ENCODE data around the gene MBOAT7.

DNA sequence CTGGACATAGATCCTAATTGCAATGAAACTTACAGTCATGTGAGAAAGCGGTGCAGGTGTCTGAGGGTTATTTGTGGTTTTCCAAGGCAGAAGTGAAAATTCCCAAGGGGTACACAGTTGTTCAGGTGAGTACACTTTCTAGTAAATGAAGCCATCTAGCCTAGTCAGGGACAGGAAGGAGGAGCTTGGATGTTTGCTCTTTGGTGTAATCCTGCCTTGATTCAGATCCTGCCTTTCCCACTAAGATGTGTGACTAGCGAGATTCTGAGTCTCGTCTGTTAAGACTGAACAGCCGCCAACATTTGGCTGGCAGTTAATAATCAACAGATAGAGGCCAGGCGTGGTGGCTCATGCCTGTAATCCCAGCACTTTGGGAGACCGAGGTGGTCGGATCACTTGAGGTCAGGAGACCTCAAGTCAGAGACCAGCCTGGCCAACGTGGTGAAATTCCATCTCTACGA, 13.8 kb upstream of the MBOAT7 start:
- TF ChIP-seq, protein P1, sequence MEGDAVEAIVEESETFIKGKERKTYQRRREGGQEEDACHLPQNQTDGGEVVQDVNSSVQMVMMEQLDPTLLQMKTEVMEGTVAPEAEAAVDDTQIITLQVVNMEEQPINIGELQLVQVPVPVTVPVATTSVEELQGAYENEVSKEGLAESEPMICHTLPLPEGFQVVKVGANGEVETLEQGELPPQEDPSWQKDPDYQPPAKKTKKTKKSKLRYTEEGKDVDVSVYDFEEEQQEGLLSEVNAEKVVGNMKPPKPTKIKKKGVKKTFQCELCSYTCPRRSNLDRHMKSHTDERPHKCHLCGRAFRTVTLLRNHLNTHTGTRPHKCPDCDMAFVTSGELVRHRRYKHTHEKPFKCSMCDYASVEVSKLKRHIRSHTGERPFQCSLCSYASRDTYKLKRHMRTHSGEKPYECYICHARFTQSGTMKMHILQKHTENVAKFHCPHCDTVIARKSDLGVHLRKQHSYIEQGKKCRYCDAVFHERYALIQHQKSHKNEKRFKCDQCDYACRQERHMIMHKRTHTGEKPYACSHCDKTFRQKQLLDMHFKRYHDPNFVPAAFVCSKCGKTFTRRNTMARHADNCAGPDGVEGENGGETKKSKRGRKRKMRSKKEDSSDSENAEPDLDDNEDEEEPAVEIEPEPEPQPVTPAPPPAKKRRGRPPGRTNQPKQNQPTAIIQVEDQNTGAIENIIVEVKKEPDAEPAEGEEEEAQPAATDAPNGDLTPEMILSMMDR (IDR thresholded peaks at IDR 0.05; ENCODE audit: poor library complexity, severe bottlenecking), result no peak
- no peak for TF ChIP-seq EZH2 (IDR thresholded peaks at IDR 0.05; ENCODE audit: borderline replicate concordance, insufficient read depth, low read length, poor library complexity, severe bottlenecking)
- no peak for TF ChIP-seq MXI1 (conservative IDR thresholded peaks at IDR 0.05; ENCODE audit: poor library complexity, severe bottlenecking)
- TF ChIP-seq POLR2AphosphoS5 (IDR thresholded peaks at IDR 0.05), result no peak
- TF ChIP-seq, protein P2, sequence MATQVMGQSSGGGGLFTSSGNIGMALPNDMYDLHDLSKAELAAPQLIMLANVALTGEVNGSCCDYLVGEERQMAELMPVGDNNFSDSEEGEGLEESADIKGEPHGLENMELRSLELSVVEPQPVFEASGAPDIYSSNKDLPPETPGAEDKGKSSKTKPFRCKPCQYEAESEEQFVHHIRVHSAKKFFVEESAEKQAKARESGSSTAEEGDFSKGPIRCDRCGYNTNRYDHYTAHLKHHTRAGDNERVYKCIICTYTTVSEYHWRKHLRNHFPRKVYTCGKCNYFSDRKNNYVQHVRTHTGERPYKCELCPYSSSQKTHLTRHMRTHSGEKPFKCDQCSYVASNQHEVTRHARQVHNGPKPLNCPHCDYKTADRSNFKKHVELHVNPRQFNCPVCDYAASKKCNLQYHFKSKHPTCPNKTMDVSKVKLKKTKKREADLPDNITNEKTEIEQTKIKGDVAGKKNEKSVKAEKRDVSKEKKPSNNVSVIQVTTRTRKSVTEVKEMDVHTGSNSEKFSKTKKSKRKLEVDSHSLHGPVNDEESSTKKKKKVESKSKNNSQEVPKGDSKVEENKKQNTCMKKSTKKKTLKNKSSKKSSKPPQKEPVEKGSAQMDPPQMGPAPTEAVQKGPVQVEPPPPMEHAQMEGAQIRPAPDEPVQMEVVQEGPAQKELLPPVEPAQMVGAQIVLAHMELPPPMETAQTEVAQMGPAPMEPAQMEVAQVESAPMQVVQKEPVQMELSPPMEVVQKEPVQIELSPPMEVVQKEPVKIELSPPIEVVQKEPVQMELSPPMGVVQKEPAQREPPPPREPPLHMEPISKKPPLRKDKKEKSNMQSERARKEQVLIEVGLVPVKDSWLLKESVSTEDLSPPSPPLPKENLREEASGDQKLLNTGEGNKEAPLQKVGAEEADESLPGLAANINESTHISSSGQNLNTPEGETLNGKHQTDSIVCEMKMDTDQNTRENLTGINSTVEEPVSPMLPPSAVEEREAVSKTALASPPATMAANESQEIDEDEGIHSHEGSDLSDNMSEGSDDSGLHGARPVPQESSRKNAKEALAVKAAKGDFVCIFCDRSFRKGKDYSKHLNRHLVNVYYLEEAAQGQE (IDR thresholded peaks at IDR 0.05; ENCODE audit: borderline replicate concordance), result no peak
- TF ChIP-seq RAD21 (conservative IDR thresholded peaks at IDR 0.05), result no peak

Measured in neural cell (in vitro differentiated cells).